SK-N-SH treated with all-trans-retinoic acid at 6 μM for 48 hours (cell line): ENCODE results near the gene OSBPL3.

Experiments
- CSDC2 ChIP-seq: fragments of 250-450 bp; sonication (Bioruptor Pico); IDR thresholded peaks from 2 replicates; pipeline ENCODE4 v1.5.0; 2020; ENCODE audit warnings: mild to moderate bottlenecking, moderate library complexity
- RARB ChIP-seq: fragments of 250-450 bp; sonication (Bioruptor Pico); IDR thresholded peaks from 2 replicates; pipeline ENCODE4 v1.8.0; 2021; ENCODE audit warnings: mild to moderate bottlenecking, moderate library complexity
- TCF4 ChIP-seq: fragments of 250-450 bp; sonication (Bioruptor Pico); IDR thresholded peaks from 2 replicates; pipeline ENCODE4 v1.8.0; 2021; ENCODE audit warnings: mild to moderate bottlenecking, moderate library complexity, borderline replicate concordance
- ZC3H10 ChIP-seq: fragments of 250-450 bp; sonication (Bioruptor Pico); IDR thresholded peaks from 2 replicates; pipeline ENCODE4 v1.5.1; 2021; ENCODE audit warnings: mild to moderate bottlenecking, moderate library complexity
- ZNF8 ChIP-seq: fragments of 450-650 bp; formaldehyde crosslinking; IDR thresholded peaks from 2 replicates; pipeline ENCODE4 v1.5.0; 2020; ENCODE audit warnings: mild to moderate bottlenecking, moderate library complexity

GRCh38 chr7:24975172-24975571, 4.8 kb downstream of the OSBPL3 start:
- TF ChIP-seq RARB (CRISPR knock-in tag) (no peak), ZC3H10 (CRISPR knock-in tag) (no peak), TCF4 (no peak), CSDC2 (CRISPR knock-in tag) (no peak), ZNF8 (CRISPR knock-in tag) (no peak)
